NT2/D1 (cell line): ENCODE results near the gene S100A14.

Source experiments
- SUZ12 ChIP-seq: IDR thresholded peaks from 2 replicates; pipeline ENCODE4 v1.6.1; 2011; ENCODE audit not compliant: insufficient read length, insufficient read depth; ENCODE audit errors: extremely low read depth
- YY1 ChIP-seq: IDR thresholded peaks from 2 replicates; pipeline ENCODE4 v1.6.1; 2011; ENCODE audit not compliant: insufficient read length, insufficient read depth
- ZNF274 ChIP-seq: IDR thresholded peaks from 2 replicates; pipeline ENCODE4 v1.6.1; 2011; ENCODE audit warnings: mild to moderate bottlenecking, low read depth, low read length

DNA sequence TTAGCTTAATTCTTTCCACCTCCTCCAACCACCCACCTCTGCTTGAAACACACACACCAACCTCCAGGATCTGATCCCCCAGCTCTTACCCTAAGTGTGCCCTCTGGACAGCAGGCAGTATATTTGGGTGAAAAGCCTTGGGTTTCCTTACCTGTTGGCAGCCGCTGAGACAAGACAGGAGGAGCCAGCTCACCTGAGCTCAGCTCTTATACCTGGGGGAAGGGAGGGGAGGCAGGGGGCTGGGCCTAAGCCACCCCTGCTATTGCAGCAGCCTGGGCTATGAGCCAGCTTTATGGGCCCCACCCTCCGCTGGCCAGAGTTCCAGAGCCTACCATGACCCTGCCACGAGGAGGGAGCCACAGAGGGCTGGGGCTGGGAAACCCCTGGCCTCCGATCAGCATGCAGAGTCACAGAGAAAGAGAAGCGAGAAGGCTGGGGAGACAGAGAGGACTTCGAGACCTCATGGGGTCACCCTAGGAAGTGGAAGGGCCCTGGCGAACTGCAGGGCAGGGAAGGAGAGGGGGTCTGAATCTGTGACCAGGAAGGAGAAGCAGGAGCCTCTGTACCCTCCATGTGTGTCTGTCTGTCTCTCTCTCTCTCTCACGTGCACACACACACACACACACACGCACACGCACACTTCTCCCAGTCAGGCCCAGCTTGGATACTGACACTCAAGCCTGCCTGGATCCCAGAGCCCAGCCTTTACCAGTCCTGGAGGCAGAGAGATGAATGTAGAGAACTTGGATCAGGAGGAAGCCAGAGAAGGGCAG lies at the start of gene S100A14:
- TF ChIP-seq YY1 (no peak), ZNF274 (no peak), SUZ12 (no peak)
